Measurements from ENCODE around the gene SQSTM1. TPM values are rescaled to one million over a fixed set of nuclear protein-coding genes. Genes with fewer than 3 reads are reported as not detected.

The SQSTM1 gene
- total RNA-seq, 1 experiment from 2014 or later: 985 TPM

DNA sequence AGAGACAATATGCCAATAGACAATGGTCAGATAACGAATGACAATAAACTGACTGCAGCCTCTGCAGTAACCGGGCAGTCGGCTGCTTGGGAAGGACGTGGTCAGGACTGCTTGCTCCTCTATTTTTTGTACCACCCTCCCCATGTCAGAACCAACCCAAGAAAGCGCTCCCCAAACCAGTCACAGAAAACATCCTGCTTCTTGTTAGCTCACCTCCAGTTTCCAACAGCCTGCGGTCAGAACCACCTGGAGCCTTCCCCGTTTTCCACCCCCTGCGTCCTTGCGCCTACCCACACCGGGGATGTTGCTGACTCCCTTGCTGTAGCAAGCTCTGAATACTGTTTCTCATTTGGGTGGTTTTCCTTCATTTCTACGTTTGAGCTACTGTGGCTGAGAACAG, 39.6 kb downstream of the SQSTM1 start:
- TF ChIP-seq, protein P1, sequence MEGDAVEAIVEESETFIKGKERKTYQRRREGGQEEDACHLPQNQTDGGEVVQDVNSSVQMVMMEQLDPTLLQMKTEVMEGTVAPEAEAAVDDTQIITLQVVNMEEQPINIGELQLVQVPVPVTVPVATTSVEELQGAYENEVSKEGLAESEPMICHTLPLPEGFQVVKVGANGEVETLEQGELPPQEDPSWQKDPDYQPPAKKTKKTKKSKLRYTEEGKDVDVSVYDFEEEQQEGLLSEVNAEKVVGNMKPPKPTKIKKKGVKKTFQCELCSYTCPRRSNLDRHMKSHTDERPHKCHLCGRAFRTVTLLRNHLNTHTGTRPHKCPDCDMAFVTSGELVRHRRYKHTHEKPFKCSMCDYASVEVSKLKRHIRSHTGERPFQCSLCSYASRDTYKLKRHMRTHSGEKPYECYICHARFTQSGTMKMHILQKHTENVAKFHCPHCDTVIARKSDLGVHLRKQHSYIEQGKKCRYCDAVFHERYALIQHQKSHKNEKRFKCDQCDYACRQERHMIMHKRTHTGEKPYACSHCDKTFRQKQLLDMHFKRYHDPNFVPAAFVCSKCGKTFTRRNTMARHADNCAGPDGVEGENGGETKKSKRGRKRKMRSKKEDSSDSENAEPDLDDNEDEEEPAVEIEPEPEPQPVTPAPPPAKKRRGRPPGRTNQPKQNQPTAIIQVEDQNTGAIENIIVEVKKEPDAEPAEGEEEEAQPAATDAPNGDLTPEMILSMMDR (IDR thresholded peaks at IDR 0.05): no peak
- TF ChIP-seq, protein P2, sequence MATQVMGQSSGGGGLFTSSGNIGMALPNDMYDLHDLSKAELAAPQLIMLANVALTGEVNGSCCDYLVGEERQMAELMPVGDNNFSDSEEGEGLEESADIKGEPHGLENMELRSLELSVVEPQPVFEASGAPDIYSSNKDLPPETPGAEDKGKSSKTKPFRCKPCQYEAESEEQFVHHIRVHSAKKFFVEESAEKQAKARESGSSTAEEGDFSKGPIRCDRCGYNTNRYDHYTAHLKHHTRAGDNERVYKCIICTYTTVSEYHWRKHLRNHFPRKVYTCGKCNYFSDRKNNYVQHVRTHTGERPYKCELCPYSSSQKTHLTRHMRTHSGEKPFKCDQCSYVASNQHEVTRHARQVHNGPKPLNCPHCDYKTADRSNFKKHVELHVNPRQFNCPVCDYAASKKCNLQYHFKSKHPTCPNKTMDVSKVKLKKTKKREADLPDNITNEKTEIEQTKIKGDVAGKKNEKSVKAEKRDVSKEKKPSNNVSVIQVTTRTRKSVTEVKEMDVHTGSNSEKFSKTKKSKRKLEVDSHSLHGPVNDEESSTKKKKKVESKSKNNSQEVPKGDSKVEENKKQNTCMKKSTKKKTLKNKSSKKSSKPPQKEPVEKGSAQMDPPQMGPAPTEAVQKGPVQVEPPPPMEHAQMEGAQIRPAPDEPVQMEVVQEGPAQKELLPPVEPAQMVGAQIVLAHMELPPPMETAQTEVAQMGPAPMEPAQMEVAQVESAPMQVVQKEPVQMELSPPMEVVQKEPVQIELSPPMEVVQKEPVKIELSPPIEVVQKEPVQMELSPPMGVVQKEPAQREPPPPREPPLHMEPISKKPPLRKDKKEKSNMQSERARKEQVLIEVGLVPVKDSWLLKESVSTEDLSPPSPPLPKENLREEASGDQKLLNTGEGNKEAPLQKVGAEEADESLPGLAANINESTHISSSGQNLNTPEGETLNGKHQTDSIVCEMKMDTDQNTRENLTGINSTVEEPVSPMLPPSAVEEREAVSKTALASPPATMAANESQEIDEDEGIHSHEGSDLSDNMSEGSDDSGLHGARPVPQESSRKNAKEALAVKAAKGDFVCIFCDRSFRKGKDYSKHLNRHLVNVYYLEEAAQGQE (IDR thresholded peaks at IDR 0.05; ENCODE audit: insufficient read depth in 1 of 2, low read depth in 2 of 2, low read length in 1 of 2): no peak
- TF ChIP-seq POLR2AphosphoS5 (IDR thresholded peaks at IDR 0.05; ENCODE audit: low read depth, low read length) (no peak; the same call in 1 of the 2 replicates), SIN3A (IDR thresholded peaks at IDR 0.05; ENCODE audit: borderline replicate concordance, insufficient read depth, low read depth, low read length) (no peak), TCF7L2 (IDR thresholded peaks at IDR 0.05; ENCODE audit: low read depth, low read length) (no peak)
- in situ Hi-C loops (cut with HindIII; ENCODE audit: low pct_unique_long_range_greater_than_20kb, low sequenced_read_pairs) (no loop called here), intact Hi-C loops (cut with micrococcal nuclease; ENCODE audit: unreplicated experiment) (no loop called here)
- no TSS peak for BruUV-seq (replicated peaks)
- POLR2A ChIA-PET: no interaction called here
- H3K4me1 ChIP-seq (ENCODE audit: control insufficient read depth, insufficient read depth, low read length): peaks cover 10% of the 10 kb centered on the region
- CTCF ChIA-PET: interaction anchor here (0.7 kb wide), 1 partner anchor 1630 kb away, joined by 6 read pairs; no protein-coding TSS in a partner anchor
- DNase-seq (ENCODE audit: low read depth, low spot score) (no peak), ATAC-seq (no peak; the same call in 1 of the 2 replicates)
- H3K9me3 ChIP-seq (ENCODE audit: control insufficient read depth, insufficient read depth, low read depth, low read length): no peaks in the 10 kb centered on the region
- no peaks in the 10 kb centered on the region; the same call in 1 of the 2 replicates for H3K36me3 ChIP-seq (ENCODE audit: control insufficient read depth, insufficient read depth, low read length)
- H3K4me3 ChIP-seq (ENCODE audit: low read depth in 2 of 2, low read length in 2 of 2): peak overlapping the region; percentile 89 to 97
- H3K27me3 ChIP-seq (ENCODE audit: control insufficient read depth, insufficient read depth, low read length): no peaks in the 10 kb centered on the region
- peak overlapping the region; percentile 92 for H3K27ac ChIP-seq (ENCODE audit: low read length)

- DNase-seq (ENCODE audit: low read depth, low spot score) (no peak), ATAC-seq (no peak)
- in situ Hi-C loops (cut with HindIII; ENCODE audit: low pct_unique_long_range_greater_than_20kb, low sequenced_read_pairs) (no loop called here), intact Hi-C loops (cut with micrococcal nuclease; ENCODE audit: unreplicated experiment) (no loop called here)
- H3K4me1 ChIP-seq (ENCODE audit: control insufficient read depth, insufficient read depth, low read length): peaks cover 9% of the 10 kb centered on the region
- H3K36me3 ChIP-seq (ENCODE audit: control insufficient read depth, insufficient read depth, low read length): no peaks in the 10 kb centered on the region; the same call in 1 of the 2 replicates
- ChIA-PET CTCF (no interaction called here), POLR2A (no interaction called here)
- no peaks in the 10 kb centered on the region for H3K27me3 ChIP-seq (ENCODE audit: control insufficient read depth, insufficient read depth, low read length)
- H3K27ac ChIP-seq (ENCODE audit: low read length): no peak overlapping the region
- TF ChIP-seq SIN3A (IDR thresholded peaks at IDR 0.05; ENCODE audit: borderline replicate concordance, insufficient read depth, low read depth, low read length): no peak
- TF ChIP-seq, protein P1 (IDR thresholded peaks at IDR 0.05): no peak
- no peak for TF ChIP-seq POLR2AphosphoS5 (IDR thresholded peaks at IDR 0.05; ENCODE audit: low read depth, low read length)
- TF ChIP-seq, protein P2 (IDR thresholded peaks at IDR 0.05; ENCODE audit: insufficient read depth in 1 of 2, low read depth in 2 of 2, low read length in 1 of 2): no peak
- TF ChIP-seq TCF7L2 (IDR thresholded peaks at IDR 0.05; ENCODE audit: low read depth, low read length): no peak
- TSS peak; percentile 66 for BruUV-seq (replicated peaks)
- H3K4me3 ChIP-seq (ENCODE audit: low read depth in 2 of 2, low read length in 2 of 2): no peak overlapping the region
- no peaks in the 10 kb centered on the region for H3K9me3 ChIP-seq (ENCODE audit: control insufficient read depth, insufficient read depth, low read depth, low read length)
These were observed 41.6 kb downstream of the SQSTM1 start for GRCh38 chr5:179862296-179862695.

Measured in Panc1 (cell line).